ENCODE measurements around the gene MAP2.

The MAP2 gene

DNA sequence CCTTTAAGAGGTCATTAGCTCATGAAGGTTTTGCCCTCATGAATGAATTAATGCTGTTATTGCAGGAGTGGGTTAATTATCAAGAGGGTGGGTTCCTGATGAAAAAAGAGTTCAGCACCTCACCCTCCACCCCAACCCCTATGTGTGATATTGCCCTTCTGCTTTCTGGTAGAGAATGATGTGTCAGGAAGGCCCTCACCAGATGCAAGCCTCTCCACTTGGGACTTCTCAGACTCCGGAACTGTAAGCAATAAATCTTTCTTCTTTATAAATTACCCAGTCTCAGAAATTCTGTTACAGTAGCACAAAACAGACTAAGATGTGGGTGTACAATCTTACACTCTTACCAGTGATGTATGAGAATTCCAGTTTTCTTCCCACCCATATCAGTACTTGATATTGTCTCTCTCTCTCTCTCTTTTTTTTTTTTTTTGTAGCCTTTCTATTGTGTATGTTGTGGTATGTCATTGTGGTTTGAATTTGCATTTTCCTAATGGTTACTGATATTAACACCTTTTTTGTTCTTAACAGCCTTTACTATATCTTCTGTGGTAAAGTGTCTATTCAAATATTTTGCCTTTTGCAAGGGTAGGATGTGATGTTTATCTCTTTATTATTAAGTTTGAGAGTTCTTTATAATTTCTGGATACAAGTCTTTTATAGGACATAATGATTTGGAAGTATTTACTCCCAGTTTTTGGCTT is 10.4 kb upstream of the MAP2 start:
- ChIA-PET POLR2A (no interaction called here), CTCF (no interaction called here)
- no peak for DNase-seq (ENCODE audit: extremely low spot score)
- TF ChIP-seq ARNT (IDR thresholded peaks at IDR 0.05) (no peak), ELF4 (IDR thresholded peaks at IDR 0.05) (no peak), ZNF384 (IDR thresholded peaks at IDR 0.05) (no peak), LEF1 (IDR thresholded peaks at IDR 0.05; ENCODE audit: borderline replicate concordance) (no peak), TARDBP (IDR thresholded peaks at IDR 0.05) (no peak), BHLHE40 (IDR thresholded peaks at IDR 0.05; ENCODE audit: borderline replicate concordance) (no peak), SUZ12 (IDR thresholded peaks at IDR 0.05) (no peak), HDGF (IDR thresholded peaks at IDR 0.05; ENCODE audit: borderline replicate concordance) (no peak), FOXA1 (IDR thresholded peaks at IDR 0.05) (no peak), FOXK2 (IDR thresholded peaks at IDR 0.05) (no peak)

DNA sequence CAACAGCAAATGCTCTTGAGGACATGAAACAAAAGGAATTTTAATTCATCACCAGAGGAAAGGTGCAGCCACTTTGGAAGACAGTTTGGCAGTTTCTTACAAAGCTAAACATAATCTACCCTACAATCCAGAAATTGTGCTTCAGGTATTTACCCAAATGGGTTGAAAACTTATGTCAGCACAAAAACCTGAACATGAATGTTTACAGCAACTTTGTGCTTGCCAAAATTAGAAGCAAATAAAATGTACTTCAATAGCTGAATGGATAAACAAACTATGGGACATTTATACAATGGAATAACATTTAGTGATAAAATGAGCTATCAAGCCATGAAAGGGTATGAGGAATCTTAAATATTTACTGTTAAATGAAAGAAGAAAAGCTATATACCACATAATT is 6.9 kb upstream of the MAP2 start:
- no peak for DNase-seq (ENCODE audit: extremely low spot score)
- ChIA-PET POLR2A (no interaction called here), CTCF (no interaction called here)
- TF ChIP-seq SUZ12 (IDR thresholded peaks at IDR 0.05) (no peak), ARNT (IDR thresholded peaks at IDR 0.05) (no peak), LEF1 (IDR thresholded peaks at IDR 0.05; ENCODE audit: borderline replicate concordance) (no peak), BHLHE40 (IDR thresholded peaks at IDR 0.05; ENCODE audit: borderline replicate concordance) (no peak), ZNF384 (IDR thresholded peaks at IDR 0.05) (no peak), FOXM1 (IDR thresholded peaks at IDR 0.05; ENCODE audit: borderline replicate concordance) (no peak), HDGF (IDR thresholded peaks at IDR 0.05; ENCODE audit: borderline replicate concordance) (no peak), FOXK2 (IDR thresholded peaks at IDR 0.05) (no peak), NFRKB (IDR thresholded peaks at IDR 0.05) (no peak), SP1 (IDR thresholded peaks at IDR 0.05) (no peak), TARDBP (IDR thresholded peaks at IDR 0.05) (no peak)
- TF ChIP-seq, protein P1, sequence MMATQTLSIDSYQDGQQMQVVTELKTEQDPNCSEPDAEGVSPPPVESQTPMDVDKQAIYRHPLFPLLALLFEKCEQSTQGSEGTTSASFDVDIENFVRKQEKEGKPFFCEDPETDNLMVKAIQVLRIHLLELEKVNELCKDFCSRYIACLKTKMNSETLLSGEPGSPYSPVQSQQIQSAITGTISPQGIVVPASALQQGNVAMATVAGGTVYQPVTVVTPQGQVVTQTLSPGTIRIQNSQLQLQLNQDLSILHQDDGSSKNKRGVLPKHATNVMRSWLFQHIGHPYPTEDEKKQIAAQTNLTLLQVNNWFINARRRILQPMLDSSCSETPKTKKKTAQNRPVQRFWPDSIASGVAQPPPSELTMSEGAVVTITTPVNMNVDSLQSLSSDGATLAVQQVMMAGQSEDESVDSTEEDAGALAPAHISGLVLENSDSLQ (IDR thresholded peaks at IDR 0.05), result no peak

DNA sequence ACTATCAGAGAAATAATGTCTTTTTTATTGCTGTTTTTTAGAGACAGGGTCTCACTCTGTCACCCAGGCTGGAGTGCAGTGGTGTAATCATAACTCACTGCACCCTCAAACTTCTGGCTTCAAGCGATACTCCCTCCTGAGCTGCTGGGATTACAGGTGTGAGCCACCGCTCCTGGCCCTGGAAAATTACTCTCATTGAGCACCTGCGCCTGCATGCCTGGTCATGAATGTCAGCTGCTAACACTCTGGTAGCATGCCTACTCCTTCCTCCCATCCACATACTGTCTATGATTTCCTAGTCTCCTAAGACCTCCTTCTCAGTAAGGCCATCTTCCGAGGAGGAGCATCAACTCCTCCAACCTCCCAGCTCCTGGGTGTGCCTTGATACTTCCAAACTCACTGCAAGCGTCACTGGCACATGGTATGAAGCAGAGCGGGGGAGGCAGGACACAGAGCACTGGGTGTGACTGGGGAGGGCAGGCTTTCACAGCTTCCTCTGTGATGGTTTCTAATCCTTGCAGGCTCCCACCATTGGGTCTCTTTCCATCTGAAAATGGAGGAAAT is 1.6 kb upstream of the MAP2 start:
- TF ChIP-seq ELF4 (IDR thresholded peaks at IDR 0.05) (no peak), SUZ12 (IDR thresholded peaks at IDR 0.05) (no peak), L3MBTL2 (conservative IDR thresholded peaks at IDR 0.05) (no peak), FOXA1 (IDR thresholded peaks at IDR 0.05) (no peak), SP1 (IDR thresholded peaks at IDR 0.05) (no peak), LEF1 (IDR thresholded peaks at IDR 0.05; ENCODE audit: borderline replicate concordance) (no peak), HDGF (IDR thresholded peaks at IDR 0.05; ENCODE audit: borderline replicate concordance) (no peak), CTBP1 (IDR thresholded peaks at IDR 0.05; ENCODE audit: borderline replicate concordance) (no peak), NFRKB (IDR thresholded peaks at IDR 0.05) (no peak), ARNT (IDR thresholded peaks at IDR 0.05) (no peak), FOXM1 (IDR thresholded peaks at IDR 0.05; ENCODE audit: borderline replicate concordance) (no peak), ZNF384 (IDR thresholded peaks at IDR 0.05) (no peak), FOXK2 (IDR thresholded peaks at IDR 0.05) (no peak), BHLHE40 (IDR thresholded peaks at IDR 0.05; ENCODE audit: borderline replicate concordance) (no peak), TARDBP (IDR thresholded peaks at IDR 0.05) (no peak)
- TF ChIP-seq, protein P1 (IDR thresholded peaks at IDR 0.05), result no peak
- POLR2A ChIA-PET, result no interaction called here
- no peak for DNase-seq (ENCODE audit: extremely low spot score)
- CTCF ChIA-PET, result no interaction called here

DNA sequence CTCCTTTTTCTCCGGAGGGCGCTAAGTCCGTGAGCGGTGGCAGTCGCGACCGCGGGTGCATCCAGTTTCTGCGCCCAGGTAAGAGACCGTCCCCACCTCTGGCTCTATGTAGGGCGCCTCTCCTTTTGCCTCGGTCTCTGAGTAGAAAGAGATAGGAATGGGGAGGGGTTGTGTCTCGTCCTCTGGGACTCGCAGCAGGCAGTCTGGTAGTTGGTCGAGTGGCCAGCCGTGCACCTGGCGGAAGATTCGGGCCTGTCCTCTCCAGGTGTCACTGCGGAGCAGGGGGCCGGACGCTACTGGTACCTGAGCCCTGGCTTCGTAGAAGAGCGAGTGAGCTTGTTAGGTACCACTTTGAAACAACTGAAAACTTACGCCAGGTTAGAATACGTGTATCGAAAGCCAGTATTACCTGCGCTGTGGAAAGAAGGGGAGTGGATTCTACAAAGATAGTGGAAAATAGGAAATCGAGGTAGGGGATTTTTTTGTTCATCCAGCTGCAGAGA is 403 bp downstream of the MAP2 start:
- no peak for TF ChIP-seq CTBP1 (IDR thresholded peaks at IDR 0.05; ENCODE audit: borderline replicate concordance)
- no peak for TF ChIP-seq ARNT (IDR thresholded peaks at IDR 0.05)
- ChIA-PET POLR2A (no interaction called here), CTCF (interaction anchor here (0.5 to 3.3 kb wide), 9 partner anchors 9 to 554 kb away, joined by 3 to 18 read pairs (median 4); no protein-coding TSS in a partner anchor)
- peak; percentile 6 for DNase-seq (ENCODE audit: extremely low spot score)

DNA sequence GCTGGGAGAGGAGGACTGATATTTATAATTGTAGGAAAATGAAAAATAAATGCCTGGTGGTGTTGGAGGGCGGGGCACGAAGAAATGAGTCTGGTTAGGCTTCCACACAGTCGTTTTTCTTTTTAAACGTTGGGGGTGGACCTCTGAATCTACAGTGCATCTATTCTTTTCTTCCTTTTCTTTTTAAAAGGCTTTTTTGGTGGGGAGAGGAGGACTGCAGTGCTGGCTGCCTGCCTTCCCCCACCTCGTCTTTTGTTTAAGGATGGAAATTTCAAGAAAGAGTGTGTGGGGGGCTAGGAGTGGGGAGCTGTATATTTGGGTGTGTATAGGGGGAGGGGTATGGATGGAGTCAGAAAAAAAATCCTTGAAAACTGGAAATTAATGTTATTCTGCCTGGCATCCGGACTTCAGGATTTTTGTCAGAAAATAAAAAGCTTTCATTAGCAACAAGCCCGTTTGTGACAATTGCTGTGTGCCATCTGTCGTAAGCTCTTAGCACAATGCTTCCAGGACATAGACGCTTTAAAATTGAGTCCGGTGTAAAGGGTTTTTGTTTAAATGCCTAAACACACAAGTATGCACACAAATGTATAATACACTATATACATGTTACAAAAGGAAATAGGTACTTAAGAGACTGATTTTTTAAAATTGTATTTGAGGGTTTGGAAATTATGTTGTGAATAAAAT is 1.1 kb downstream of the MAP2 start:
- CTCF ChIA-PET, result interaction anchor here (0.5 to 3.3 kb wide), 12 partner anchors 9 to 553 kb away, joined by 3 to 18 read pairs (median 4); no protein-coding TSS in a partner anchor
- POLR2A ChIA-PET, result no interaction called here
- TF ChIP-seq ZNF384 (IDR thresholded peaks at IDR 0.05), result no peak
- no peak for TF ChIP-seq SUZ12 (IDR thresholded peaks at IDR 0.05)
- no peak for TF ChIP-seq FOXM1 (IDR thresholded peaks at IDR 0.05; ENCODE audit: borderline replicate concordance)
- no peak for TF ChIP-seq TARDBP (IDR thresholded peaks at IDR 0.05)
- no peak for TF ChIP-seq ELF4 (IDR thresholded peaks at IDR 0.05)
- TF ChIP-seq FOXA1 (IDR thresholded peaks at IDR 0.05), result no peak
- no peak for TF ChIP-seq BHLHE40 (IDR thresholded peaks at IDR 0.05; ENCODE audit: borderline replicate concordance)
- no peak for TF ChIP-seq SP1 (IDR thresholded peaks at IDR 0.05)
- TF ChIP-seq, protein P1 (IDR thresholded peaks at IDR 0.05), result no peak
- TF ChIP-seq CTBP1 (IDR thresholded peaks at IDR 0.05; ENCODE audit: borderline replicate concordance), result no peak
- TF ChIP-seq ARNT (IDR thresholded peaks at IDR 0.05), result no peak
- no peak for TF ChIP-seq HDGF (IDR thresholded peaks at IDR 0.05; ENCODE audit: borderline replicate concordance)
- DNase-seq (ENCODE audit: extremely low spot score), result no peak
